Neural progenitor cell (in vitro differentiated cells): Measurements from ENCODE around the gene CLEC1B. TPM values are rescaled to one million over a fixed set of nuclear protein-coding genes. Genes with fewer than 3 reads are reported as not detected.

ENCODE experiments used
- DNase-seq: peaks from one replicate; pipeline ENCODE4 v3.0.0-alpha.2; 2016; ENCODE audit warnings: low spot score
- H2AFZ ChIP-seq: fragments of 200-600 bp; sonication (generic); replicated peaks from 2 replicates; pipeline ENCODE4 v1.6.1; 2016; ENCODE audit warnings: antibody characterized with exemption
- H3F3A ChIP-seq: fragments of 200-600 bp; sonication (generic); 2 replicates; pipeline ENCODE4 v1.6.1; 2016; ENCODE audit warnings: antibody characterized with exemption, low read depth
- H3K27ac ChIP-seq: fragments of 200-600 bp; sonication (generic); 2 replicates; pipeline ENCODE4 v1.5.1; 2016; ENCODE audit warnings: mild to moderate bottlenecking
- H3K27me3 ChIP-seq: fragments of 200-600 bp; sonication (generic); 2 replicates; pipeline ENCODE4 v1.6.1; 2016; ENCODE audit warnings: mild to moderate bottlenecking, moderate library complexity
- H3K36me3 ChIP-seq: fragments of 200-600 bp; sonication (generic); 2 replicates; pipeline ENCODE4 v1.5.1; 2016
- H3K4me1 ChIP-seq: fragments of 200-600 bp; sonication (generic); 2 replicates; pipeline ENCODE4 v1.6.1; 2016; ENCODE audit warnings: mixed run types
- H3K4me2 ChIP-seq: fragments of 200-600 bp; sonication (generic); 2 replicates; pipeline ENCODE4 v1.6.1; 2016
- H3K4me3 ChIP-seq: fragments of 200-600 bp; sonication (generic); 2 replicates; pipeline ENCODE4 v1.5.1; 2016
- H3K79me2 ChIP-seq: fragments of 200-600 bp; sonication (generic); 2 replicates; pipeline ENCODE4 v1.6.1; 2016; ENCODE audit warnings: low read depth
- H3K9ac ChIP-seq: fragments of 200-600 bp; sonication (generic); 2 replicates; pipeline ENCODE4 v1.6.1; 2016
- H3K9me3 ChIP-seq: fragments of 200-600 bp; sonication (generic); 2 replicates; pipeline ENCODE4 v1.5.1; 2016; ENCODE audit warnings: low read depth
- H4K20me1 ChIP-seq: fragments of 200-600 bp; sonication (generic); 2 replicates; pipeline ENCODE4 v1.6.1; 2016; ENCODE audit warnings: low read depth
- H3K27ac Mint-ChIP-seq: 3 replicates; pipeline ENCODE4 v1.8.0; 2021; ENCODE audit warnings: mixed read lengths
- H3K27me3 Mint-ChIP-seq: 2 replicates; pipeline ENCODE4 v1.8.0; 2022; ENCODE audit warnings: low read depth, mild to moderate bottlenecking, inconsistent platforms, moderate library complexity, mixed read lengths; ENCODE audit not compliant: insufficient read depth
- H3K36me3 Mint-ChIP-seq: 3 replicates; pipeline ENCODE4 v1.8.0; 2021; ENCODE audit warnings: mixed read lengths
- H3K4me1 Mint-ChIP-seq: 3 replicates; pipeline ENCODE4 v1.8.0; 2021; ENCODE audit warnings: mixed read lengths
- H3K4me3 Mint-ChIP-seq: 3 replicates; pipeline ENCODE4 v1.8.0; 2021; ENCODE audit warnings: mild to moderate bottlenecking, moderate library complexity, mixed read lengths
- H3K9me3 Mint-ChIP-seq: 3 replicates; pipeline ENCODE4 v1.8.0; 2020; ENCODE audit warnings: mixed read lengths
- EZH2 ChIP-seq: fragments of 200-600 bp; sonication (generic); IDR thresholded peaks from 2 replicates; pipeline ENCODE4 v1.6.1; 2017; ENCODE audit warnings: antibody characterized with exemption, mild to moderate bottlenecking, moderate library complexity
- EZH2phosphoT487 ChIP-seq: fragments of 200-600 bp; sonication (generic); IDR thresholded peaks from 2 replicates; pipeline ENCODE4 v1.6.1; 2017; ENCODE audit warnings: antibody characterized with exemption
- total RNA-seq: library from RNA; depleted of rRNA; stranded (reverse); fragments of >200 nt; gene quantifications from 2 replicates; pipeline ENCODE4 v1.2.3, GENCODE V29; 2015; ENCODE audit warnings: low replicate concordance
- TF ChIP-seq, protein P1 (sequence below): fragments of 200-600 bp; sonication (generic); IDR thresholded peaks from 2 replicates; pipeline ENCODE4 v1.5.1; 2017; ENCODE audit warnings: antibody characterized with exemption, mild to moderate bottlenecking

Gene CLEC1B
- total RNA-seq, 1 donor from 2014 or later = not detected

DNA sequence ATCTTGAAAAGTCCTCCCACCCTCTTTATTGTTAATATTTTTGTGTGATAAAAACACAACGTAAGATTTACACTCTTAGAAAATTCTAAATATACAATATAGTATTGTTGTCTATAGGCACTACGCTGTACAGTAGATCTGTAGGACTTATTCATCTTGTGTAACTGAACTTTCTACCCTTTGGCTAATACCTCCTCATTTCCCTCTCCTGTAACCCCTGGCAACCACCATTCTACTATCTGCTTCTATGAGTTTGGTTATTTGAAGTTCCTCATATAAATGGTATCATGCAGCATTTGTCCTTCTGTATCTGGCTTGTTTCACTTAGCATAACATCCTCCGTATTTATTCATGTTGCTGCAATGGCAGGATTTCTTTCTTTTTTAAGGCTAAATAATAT lies 26.3 kb upstream of the CLEC1B start:
- Mint-ChIP-seq H3K36me3 (no peaks in the 10 kb centered on the region), H3K4me1 (no peaks in the 10 kb centered on the region), H3K27me3 (peaks cover 4% of the 10 kb centered on the region), H3K4me3 (no peak overlapping the region), H3K27ac (no peak overlapping the region), H3K9me3 (no peaks in the 10 kb centered on the region)
- Histone ChIP-seq H3K4me3 (no peak overlapping the region), H3K9me3 (no peaks in the 10 kb centered on the region), H3K79me2 (no peaks in the 10 kb centered on the region), H3K4me2 (no peak overlapping the region), H3K27ac (no peak overlapping the region), H3F3A (no peaks in the 10 kb centered on the region), H3K27me3 (no peaks in the 10 kb centered on the region), H3K9ac (no peak overlapping the region), H2AFZ (no peak overlapping the region), H3K36me3 (no peaks in the 10 kb centered on the region), H4K20me1 (no peaks in the 10 kb centered on the region), H3K4me1 (no peaks in the 10 kb centered on the region)
- DNase-seq = no peak
- TF ChIP-seq, protein P1, sequence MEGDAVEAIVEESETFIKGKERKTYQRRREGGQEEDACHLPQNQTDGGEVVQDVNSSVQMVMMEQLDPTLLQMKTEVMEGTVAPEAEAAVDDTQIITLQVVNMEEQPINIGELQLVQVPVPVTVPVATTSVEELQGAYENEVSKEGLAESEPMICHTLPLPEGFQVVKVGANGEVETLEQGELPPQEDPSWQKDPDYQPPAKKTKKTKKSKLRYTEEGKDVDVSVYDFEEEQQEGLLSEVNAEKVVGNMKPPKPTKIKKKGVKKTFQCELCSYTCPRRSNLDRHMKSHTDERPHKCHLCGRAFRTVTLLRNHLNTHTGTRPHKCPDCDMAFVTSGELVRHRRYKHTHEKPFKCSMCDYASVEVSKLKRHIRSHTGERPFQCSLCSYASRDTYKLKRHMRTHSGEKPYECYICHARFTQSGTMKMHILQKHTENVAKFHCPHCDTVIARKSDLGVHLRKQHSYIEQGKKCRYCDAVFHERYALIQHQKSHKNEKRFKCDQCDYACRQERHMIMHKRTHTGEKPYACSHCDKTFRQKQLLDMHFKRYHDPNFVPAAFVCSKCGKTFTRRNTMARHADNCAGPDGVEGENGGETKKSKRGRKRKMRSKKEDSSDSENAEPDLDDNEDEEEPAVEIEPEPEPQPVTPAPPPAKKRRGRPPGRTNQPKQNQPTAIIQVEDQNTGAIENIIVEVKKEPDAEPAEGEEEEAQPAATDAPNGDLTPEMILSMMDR = no peak
- TF ChIP-seq EZH2 (no peak), EZH2phosphoT487 (no peak)

DNA sequence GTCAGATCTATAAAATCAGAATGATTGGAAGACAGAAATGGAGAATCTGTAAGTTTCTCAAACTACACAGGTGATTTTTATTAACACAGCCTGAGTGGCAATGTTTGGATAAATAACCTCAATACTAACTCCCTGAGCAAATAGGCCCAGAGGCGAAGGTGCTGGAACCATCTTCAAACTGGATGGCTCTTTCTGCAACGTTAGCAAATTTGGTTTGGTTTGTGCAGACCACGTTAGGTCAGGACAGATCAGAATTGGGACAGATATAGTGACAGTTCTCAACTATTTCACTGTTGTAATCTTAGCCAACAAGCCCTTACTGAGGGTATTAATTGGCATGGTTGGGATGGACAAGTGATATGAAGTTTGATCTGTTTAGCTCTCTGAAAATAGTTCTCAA lies 22.4 kb upstream of the CLEC1B start:
- H3K4me3 ChIP-seq = no peak overlapping the region
- Mint-ChIP-seq H3K4me3 (no peak overlapping the region), H3K4me1 (peaks cover 5% of the 10 kb centered on the region), H3K27me3 (peaks cover 2% of the 10 kb centered on the region), H3K36me3 (no peaks in the 10 kb centered on the region), H3K9me3 (no peaks in the 10 kb centered on the region), H3K27ac (no peak overlapping the region)
- H3K36me3 ChIP-seq = no peaks in the 10 kb centered on the region
- no peaks in the 10 kb centered on the region for H3K9me3 ChIP-seq
- TF ChIP-seq EZH2phosphoT487 = no peak
- TF ChIP-seq, protein P1 = no peak
- TF ChIP-seq EZH2 = no peak
- H3K4me1 ChIP-seq = no peaks in the 10 kb centered on the region
- no peaks in the 10 kb centered on the region for H3K79me2 ChIP-seq
- H3K27ac ChIP-seq = no peak overlapping the region
- no peak overlapping the region for H3K9ac ChIP-seq
- no peaks in the 10 kb centered on the region for H4K20me1 ChIP-seq
- DNase-seq = no peak
- no peak overlapping the region for H2AFZ ChIP-seq
- H3F3A ChIP-seq = no peaks in the 10 kb centered on the region
- H3K27me3 ChIP-seq = no peaks in the 10 kb centered on the region
- no peak overlapping the region for H3K4me2 ChIP-seq

DNA sequence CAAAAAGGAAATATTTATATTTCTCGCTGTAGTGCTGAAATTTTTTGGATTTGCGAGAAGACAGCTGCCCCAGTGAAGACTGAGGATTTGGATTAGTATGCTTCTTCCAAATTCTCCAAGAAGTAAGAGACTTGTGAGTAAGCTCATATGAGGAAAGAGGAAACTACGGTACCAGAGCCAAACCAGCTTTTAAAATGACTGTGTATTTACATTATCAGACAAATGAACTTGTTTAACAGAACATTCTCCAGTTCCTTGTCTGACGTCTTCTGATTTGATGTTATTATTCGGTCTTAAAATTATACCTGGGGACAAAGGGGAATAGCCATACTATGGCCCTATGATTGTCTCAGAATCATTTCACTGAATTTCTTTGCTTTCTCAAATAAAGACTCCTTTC lies 19.5 kb upstream of the CLEC1B start:
- no peaks in the 10 kb centered on the region for H3K27me3 Mint-ChIP-seq
- no peak overlapping the region for H3K27ac Mint-ChIP-seq
- TF ChIP-seq, protein P1 = no peak
- TF ChIP-seq EZH2phosphoT487 (no peak), EZH2 (no peak)
- Histone ChIP-seq H3K4me2 (no peak overlapping the region), H3K4me3 (no peak overlapping the region), H3K9ac (no peak overlapping the region), H3K36me3 (no peaks in the 10 kb centered on the region), H3F3A (no peaks in the 10 kb centered on the region), H3K9me3 (no peaks in the 10 kb centered on the region), H3K4me1 (no peaks in the 10 kb centered on the region), H2AFZ (no peak overlapping the region), H4K20me1 (no peaks in the 10 kb centered on the region), H3K27me3 (no peaks in the 10 kb centered on the region), H3K27ac (no peak overlapping the region), H3K79me2 (no peaks in the 10 kb centered on the region)
- H3K4me3 Mint-ChIP-seq = no peak overlapping the region
- H3K36me3 Mint-ChIP-seq = no peaks in the 10 kb centered on the region
- DNase-seq = no peak
- no peaks in the 10 kb centered on the region for H3K9me3 Mint-ChIP-seq
- peaks cover 5% of the 10 kb centered on the region for H3K4me1 Mint-ChIP-seq

DNA sequence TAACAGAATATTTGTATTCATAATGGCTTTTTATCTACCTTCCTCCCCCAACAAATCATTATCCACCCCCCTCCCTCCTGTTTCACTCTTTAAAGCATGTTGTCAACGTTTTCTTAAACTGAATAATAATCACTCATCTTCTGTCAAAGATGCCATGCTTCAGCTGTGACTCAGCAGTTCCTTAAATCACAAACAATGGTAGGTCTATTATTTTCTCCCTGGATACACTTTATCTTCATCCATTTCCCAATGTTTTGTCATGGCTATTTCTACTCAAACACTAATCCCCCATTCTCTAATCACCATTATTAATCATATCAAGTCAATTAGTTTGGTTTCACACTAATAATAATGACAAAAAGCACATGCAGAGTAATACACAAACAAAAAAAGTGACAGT lies 18.0 kb upstream of the CLEC1B start:
- Mint-ChIP-seq H3K27me3 (no peaks in the 10 kb centered on the region), H3K36me3 (no peaks in the 10 kb centered on the region)

More for the DNA sequence above, 18.0 kb upstream of the CLEC1B start:
- Histone ChIP-seq H3K9me3 (no peaks in the 10 kb centered on the region), H3K27ac (no peak overlapping the region), H3K4me1 (no peaks in the 10 kb centered on the region), H4K20me1 (no peaks in the 10 kb centered on the region), H3K9ac (no peak overlapping the region), H2AFZ (no peak overlapping the region), H3K4me2 (no peak overlapping the region), H3K4me3 (no peak overlapping the region), H3K36me3 (no peaks in the 10 kb centered on the region), H3K27me3 (no peaks in the 10 kb centered on the region), H3F3A (no peaks in the 10 kb centered on the region), H3K79me2 (no peaks in the 10 kb centered on the region)
- no peak overlapping the region for H3K27ac Mint-ChIP-seq
- H3K9me3 Mint-ChIP-seq = no peaks in the 10 kb centered on the region
- no peak for DNase-seq
- peaks cover 5% of the 10 kb centered on the region for H3K4me1 Mint-ChIP-seq
- no peak overlapping the region for H3K4me3 Mint-ChIP-seq
- TF ChIP-seq, protein P1 = no peak
